GM21423 (cell line): ENCODE results near the gene ACTL10.
A peak's percentile ranks its signal among the peaks of the same experiment; 100 is the strongest.
"Not testable (repeated sequence)": the region's sequence is repeated elsewhere in the genome, so short reads cannot be mapped to it uniquely, and the experiment has no call there.

ENCODE experiments used
- ATAC-seq: cut with Tn5 transposase; IDR thresholded peaks from one replicate; pipeline ENCODE4 v1.9.1; 2021; ENCODE audit warnings: mild to moderate bottlenecking, moderate library complexity; ENCODE audit not compliant: unreplicated experiment

Gene ACTL10

DNA sequence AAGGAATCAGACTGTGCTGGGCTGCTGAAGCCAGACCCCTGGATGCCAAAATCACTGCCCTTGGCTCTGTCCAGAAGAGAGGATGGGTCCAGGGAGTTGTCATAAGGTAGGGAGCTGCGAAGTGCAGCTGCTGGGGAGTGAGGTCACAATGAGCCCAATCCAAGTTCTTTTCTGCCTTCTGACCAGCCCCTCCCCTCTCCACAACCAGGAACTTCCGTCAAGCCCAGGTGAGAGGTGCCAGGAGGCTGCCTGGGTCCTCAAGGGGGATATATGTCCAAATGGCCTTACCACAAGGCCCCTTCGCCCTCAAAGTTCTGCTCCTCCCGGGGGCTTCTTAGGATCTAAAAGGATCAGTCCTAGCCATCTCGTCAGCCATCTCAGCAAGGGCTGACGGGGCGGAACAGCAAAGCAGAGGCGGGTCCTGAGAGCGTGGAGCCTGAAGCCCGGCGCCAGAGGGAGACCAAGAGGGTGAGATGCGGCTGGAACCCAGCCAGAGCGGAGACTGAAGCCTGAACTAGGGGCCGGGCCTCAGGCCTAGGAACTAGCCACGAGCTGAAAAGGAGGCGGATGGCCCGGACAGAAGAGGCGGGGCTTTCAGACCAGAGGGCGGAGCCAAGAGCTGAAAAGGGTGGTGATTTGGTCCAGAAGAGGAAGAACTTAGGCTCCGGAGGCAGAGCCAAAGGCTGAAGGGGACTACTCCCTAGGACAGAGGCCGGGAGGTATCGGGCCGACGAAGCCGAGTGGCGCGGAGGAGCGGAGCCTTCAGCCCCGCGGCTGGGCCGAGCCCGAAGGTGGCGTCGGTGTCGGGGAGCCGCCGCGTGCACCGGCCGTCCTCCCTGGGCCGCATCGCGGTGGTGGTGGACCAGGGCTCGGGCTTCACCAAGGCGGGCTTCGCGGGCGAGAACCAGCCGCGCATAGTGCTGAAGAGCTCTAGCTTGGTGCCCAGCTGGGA, at the start of gene ACTL10:
TSS of gene ACTL10 (plus strand) at position 651 of the 952 bp plus-strand sequence. CDS start 555 bp downstream, outside the sequence.
- peak; percentile 63 for ATAC-seq

DNA sequence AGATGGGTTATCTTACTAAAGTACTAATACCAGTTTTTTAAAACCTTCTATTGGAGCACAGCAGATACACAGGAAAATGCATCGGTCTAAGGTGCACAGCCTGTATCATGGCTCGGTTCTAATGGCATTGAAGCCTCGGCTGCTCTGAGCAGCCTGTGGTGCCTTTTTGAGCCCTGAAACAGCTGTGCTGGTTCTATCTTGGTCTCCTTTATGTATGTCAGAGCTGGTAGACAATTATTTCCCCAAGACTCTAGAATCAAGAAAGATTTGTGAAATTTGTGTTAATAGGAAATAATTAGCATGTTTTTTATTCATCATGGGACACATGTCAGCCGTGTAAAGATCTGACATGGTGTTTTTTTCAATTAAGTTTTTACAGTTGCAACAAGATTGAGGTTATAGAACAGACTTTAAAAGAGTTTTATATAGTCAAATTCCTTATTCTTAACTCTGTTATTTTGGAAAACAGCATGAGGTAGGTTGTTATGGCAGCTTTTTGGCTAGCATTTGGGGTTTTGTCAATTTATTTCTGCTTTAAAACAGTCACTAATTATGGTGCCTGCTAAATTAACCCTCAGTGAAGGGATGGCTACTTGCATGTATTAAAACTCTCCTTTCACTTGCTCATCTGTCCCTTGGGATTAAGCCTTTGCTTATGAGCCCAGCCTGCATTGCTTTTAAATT, 44.9 kb upstream of the ACTL10 start:
- ATAC-seq = no peak

DNA sequence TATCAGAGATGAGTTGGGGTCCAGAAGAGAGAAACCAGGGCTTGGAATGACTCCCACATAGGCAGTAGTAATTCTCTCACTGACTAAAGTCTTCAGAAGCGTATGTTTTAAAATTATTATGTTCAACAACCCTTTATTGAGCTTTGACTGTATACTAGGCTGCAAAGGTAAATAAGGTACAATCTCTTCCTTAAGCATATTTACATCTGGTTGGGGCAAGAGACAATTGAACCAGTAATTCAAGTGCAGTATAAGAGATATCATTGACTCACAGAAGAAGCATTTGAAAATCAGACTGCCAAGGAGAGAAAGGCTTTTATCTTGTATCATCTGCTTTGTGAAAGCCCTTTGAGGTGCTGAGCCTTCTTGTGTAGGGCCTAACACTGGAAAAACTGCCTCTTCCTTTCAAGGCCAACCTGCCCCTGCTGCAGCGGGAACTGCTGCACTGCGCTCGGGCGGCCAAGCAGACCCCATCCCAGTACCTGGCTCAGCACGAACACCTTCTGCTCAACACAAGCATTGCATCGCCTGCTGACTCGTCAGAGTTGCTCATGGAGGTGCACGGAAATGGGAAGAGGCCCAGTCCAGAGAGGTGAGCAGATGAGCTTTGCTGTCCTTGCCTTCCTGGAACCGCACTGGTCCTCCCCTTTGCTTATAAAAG, 43.9 kb upstream of the ACTL10 start:
- ATAC-seq = no peak

DNA sequence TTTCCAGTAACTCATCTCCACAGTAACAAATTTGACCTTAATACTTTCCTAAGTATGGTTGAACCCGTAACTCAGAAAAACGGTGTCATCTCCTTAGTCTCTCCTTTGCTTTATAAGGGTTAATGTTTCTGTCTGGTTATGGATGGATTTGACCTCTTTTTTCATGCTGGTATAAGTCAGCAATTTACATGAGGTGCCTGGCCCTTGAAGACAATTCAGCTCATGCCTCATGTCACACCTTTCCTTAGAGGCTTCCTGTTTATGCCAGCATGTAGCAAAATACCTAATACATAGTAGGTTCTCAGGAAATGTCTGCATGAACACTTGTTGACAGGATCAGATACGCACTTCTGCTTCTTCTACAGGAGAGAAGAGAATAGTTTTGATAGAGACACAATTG, 42.3 kb upstream of the ACTL10 start:
- ATAC-seq = no peak

DNA sequence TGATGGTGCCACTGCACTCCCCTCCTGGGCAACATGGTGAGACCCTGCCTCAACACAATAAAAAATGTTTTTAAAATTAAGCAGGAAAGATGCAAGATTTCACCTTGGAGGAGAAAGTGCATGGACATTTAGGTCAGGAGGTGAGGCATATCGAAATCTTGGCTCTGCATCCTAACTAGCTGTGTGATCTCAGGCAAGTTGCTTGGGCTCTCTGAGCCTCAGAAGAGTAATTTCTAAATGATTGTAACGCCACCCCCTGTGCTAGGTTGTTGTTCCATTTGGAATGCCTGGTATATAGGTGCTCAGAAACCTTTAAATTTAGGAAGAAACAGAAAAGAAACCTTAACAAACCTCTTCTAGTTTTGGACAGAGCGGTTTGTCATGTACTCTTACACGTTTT, 40.6 kb upstream of the ACTL10 start:
- ATAC-seq = no peak

DNA sequence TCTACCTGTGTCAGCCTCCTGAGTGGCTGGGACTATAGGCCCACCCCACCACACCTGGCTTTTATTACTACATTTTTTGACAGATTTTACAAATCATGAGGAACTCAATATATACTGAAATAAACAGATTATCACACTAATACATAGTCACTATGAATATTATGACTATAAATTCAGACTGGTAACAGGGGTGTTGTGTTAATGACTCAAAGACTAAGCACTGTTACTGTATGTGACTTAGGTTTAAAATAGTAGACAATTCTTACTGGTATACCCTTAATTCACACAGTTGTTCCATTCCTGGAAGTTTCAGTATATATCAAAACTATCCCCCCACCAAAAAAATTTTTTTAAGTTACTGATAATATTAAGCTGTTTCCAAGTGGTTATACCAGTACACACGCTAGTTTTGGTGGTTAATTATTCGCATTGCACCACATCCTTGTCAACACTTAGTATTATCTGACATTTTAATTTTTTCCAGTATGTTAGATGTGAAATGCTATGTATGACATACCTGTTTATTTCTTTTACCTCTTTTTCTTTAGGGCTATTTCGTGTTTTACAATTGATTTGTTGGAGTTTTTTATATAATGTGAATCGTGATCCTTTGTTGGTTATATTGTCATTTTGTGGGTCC, 39.0 kb upstream of the ACTL10 start:
- ATAC-seq = no peak

DNA sequence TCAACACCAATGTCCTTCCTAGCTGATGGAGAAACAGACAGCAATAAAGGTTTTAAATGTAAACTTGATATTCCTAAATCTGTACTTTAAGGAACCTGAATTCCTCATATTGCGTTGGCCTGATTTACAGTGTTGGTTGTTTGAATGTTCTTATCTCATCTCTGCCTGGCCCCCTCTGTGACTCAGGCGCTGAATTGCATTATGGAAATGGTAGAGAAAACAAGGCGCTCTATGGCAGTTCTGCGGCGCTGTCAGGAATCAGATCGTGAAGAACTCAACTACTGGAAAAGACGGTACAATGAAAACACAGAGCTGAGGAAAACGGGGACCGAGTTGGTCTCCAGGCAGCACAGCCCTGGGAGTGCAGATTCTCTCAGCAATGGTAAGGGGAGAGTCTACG, 37.2 kb upstream of the ACTL10 start:
- ATAC-seq = no peak

DNA sequence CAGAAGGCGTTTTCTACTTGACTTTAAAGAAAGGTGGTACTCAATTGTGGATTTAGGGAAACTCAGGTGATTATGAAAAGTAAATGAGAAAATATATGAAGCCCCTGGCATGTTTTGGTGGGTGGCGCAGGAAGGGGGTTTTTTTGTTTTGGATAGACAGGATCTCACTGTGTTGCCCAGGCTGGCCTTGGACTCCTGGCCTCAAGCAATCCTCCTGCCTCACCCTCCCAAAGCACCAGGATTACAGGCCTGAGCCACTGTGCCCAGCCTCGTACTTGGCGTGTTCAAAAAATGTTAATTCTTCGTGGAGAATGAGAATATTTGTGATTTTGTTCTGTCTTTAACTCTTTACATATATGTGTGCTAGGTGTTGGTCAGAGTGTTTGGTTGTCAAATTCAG, 36.8 kb upstream of the ACTL10 start:
- ATAC-seq = no peak

DNA sequence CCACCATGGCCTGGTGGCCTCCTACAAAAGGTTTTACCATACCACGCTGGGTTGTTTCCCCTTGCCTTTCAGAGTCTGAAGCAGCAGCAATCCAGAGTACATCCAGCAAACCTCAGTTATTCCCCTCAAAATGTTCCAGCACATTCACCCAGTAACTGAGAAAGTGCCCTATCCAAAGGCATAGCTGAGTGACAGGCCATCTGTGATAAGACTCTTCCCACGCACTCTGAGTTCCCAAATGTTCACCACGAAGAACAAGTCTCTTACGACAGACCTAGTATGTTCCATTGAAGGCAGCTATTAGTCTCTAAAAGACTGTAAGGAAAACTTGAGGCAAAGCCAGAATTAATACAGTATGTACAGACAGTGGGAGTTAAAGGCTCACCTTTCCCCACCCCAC, 36.2 kb upstream of the ACTL10 start:
- ATAC-seq = no peak

DNA sequence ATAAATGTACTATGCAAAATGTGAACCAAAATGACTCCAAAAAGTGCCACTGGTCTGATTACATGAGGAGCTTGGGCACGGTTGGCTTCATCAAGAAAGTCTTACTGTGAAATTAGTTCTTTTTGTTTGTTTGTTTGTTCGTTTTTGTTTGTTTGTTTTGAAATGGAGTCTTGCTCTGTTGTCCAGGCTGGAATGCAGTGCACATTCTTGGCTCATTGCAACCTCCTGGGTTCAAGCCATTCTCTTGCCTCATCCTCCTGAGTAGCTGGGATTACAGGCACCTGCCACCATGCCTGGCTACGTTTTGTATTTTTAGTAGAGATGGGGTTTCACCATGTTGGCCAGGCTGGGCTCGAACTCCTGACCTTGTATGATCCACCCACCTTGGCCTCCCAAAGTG, 34.8 kb upstream of the ACTL10 start:
- not testable (repeated sequence) for ATAC-seq

DNA sequence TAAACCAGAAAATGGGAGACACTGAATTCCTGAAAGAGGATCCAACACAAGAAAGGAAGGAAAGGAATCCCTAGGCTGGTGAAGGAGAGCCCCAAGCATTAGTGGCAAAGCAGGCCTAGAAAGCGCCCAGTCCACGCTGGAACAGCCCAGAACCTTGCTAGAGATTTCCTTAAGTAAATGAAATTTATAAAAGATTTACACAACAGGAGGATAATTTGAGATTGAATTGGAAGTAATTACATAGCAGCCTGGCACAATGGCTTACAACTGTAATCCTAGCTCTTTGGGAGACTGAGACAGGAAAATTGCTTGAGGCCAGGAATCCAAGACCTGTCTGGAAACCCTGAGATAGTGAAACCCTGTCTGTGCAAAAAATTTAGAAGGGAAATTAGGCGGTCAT, 31.4 kb upstream of the ACTL10 start:
- no peak for ATAC-seq

DNA sequence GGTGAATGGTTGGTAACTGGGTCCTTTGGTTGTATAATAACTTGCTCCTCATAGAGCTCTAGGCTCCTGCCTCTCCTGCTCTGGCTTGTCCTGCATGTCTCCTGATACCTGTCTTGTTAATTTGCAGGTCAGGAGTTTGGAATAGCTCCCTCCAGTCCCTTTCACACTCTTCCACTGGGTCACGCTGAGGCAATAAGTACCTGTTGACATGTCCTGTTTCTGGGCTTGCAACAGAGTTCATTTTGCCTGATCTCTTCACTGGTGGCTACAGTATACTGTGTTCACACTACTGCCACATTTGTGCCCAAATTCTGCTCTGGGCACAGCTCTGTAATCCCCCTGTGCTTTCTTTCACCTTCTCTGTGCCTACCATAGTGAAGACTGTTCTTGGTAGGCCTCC, 30.0 kb upstream of the ACTL10 start:
- no peak for ATAC-seq

DNA sequence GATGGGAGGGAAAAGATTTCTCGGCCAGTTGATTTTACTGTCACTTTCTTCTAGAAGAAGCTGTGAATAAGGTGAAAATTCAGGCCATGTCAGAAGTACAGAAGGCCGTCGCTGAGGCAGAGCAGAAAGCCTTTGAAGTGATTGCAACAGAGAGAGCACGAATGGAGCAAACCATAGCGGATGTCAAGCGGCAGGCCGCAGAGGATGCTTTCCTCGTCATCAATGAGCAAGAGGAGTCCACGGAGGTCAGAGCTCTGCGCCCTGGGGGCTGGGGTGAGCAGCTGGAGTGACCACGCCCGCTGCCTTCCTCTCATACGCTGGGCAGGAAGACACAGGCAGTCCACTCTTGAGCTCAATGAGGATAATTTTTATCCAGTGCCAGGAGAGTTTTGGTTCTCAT, 26.5 kb upstream of the ACTL10 start:
- ATAC-seq = no peak

DNA sequence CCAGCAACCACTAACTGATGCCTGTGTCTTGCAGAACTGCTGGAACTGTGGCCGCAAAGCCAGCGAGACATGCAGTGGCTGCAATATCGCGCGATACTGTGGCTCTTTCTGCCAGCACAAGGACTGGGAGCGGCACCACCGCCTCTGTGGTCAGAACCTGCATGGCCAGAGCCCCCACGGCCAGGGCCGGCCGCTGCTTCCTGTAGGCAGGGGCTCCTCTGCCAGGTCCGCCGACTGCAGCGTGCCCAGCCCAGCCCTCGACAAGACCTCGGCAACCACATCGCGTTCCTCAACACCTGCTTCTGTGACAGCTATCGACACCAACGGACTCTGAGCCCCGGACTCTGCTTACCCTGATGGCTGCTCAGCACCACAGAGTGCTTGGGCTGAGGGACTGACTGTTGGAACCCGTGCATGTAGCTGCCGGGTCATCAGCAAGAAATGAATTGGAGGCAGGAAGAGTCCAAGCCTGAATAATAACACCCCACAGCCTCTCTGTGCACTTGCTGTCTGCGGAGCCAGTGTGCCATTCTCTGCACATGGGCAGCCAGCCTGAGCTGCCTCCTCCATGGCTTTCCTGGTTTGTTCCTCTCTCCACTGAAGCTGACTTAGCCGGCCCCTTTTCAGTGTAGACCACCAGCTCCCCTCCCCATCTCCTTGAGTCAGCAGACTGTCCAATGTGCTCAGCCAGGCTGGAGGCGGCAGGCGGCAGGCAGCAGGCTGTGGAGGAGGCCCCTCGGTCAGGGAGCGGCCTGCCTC, 22.3 kb upstream of the ACTL10 start:
- ATAC-seq = no peak

DNA sequence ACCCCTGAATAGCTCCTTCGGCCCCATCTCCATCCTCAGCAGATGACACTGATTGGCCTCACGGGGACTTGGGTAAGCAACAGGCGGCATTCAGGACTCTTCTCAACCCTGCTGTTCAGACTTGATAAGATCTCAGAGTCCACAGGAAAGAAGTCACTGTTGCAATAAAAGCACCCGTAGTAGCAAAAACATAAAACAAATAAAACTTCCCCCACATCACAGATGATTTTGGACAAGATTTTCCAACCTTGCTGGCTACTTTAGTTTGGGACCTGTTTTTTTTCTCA, 21.7 kb upstream of the ACTL10 start:
- ATAC-seq = no peak

DNA sequence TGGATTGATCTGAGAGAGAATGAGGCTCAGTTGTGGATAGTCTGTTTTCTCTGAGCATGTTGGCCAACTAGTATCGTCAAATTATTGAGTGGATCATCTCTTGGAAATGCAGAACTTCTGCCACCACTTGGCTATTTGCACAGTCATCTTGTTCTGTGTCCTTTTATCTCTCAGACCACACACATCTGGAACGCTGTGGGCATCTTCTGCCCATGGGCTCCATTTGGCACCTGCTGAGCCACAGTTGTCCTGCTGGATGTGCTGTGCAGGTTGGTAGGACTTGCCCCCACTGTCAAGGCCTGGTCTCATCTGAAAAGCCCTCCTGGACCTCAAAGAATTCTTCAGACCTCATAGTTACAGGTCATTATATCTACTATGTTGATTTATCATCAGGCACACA, 21.3 kb upstream of the ACTL10 start:
- ATAC-seq = no peak

DNA sequence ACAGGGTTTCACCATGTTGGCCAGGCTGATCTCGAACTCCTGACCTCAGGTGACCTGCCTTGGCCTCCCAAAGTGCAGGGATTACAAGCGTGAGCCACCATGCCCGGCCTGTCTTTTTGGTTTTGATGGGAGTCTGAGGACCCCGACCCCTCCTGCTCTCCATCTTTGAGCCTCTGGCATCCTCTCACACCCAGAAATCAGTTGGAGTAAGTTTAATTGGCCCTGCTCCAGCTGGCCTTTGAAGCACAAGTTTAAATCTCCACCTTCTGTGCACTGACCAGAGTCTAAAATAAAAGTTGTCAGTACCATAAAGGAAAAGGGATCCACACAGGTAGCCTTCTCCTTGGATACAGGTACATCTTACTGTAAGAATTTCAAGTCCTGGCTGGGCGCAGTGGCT, 20.6 kb upstream of the ACTL10 start:
- no peak for ATAC-seq

DNA sequence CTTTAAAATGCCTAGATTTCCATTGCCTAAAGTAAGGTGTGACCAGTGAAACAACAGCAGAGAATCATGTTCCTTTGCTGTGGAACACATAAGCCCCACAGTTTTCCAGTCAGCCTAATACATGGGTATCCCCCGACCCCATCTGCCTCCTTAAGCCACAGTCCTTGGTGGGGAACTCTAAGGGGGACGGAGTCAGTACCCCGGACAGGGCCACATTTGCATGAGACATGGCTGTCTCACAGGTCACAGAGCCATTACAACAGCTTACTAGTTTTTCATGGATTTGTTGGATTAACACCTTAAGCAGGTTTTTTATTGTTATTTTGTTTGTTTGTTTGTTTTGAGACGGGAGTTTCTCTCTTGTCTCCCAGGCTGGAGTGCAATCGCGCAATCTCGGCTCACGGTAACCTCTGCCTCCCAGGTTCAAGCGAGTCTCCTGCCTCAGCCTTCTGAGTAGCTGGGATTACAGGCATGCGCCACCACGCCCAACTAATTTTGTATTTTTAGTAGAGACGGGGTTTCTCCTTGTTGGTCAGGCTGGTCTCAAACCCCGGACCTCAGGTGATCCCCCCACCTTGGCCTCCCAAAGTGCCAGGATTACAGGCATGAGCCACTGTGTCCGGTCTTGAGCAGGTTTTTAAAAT, 19.7 kb upstream of the ACTL10 start:
- not testable (repeated sequence) for ATAC-seq

DNA sequence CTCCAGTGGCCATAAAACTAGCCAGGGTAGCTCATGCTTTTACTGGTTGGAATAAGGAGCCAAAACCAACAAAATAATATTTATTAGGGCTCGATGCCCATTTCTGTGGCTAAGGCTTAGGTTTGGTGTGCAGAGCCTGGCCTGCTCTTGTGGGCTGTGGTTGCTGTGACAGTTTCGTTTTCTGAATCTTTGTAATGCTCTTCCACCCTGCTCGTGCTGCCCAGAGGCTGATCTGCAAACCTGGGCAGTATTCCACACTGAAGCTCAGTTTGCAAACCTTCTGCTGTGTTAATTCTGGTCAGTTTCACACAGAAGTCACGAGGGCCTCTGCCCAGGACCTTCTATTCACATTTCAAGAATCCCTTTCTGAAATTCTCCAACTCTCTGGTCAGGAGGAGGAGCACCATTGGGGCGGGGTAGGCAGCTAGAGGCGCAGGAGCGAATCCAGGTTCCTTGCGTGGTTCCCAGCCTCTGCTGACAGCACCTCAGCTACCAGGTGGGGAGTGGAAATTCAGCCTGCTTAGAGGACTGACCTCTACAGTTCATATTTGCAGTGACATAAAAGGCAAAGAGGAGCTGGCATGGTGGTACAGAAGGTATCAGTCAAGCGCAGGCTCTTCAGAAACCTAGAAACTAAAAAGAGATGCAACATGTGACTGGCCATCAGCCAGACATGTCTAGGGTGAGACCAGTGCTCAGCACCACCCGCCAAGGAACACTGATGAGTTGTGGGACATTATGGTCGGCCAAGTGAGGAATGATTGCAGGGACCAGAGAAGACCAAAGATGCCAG, 18.9 kb upstream of the ACTL10 start:
- ATAC-seq = peak; percentile 78
